ENCODE measurements around the gene TRIM58. TPM values are rescaled to one million over a fixed set of nuclear protein-coding genes. Genes with fewer than 3 reads are reported as not detected.

TRIM58 gene
- polyA plus RNA-seq, 1 experiment, result not detected

DNA sequence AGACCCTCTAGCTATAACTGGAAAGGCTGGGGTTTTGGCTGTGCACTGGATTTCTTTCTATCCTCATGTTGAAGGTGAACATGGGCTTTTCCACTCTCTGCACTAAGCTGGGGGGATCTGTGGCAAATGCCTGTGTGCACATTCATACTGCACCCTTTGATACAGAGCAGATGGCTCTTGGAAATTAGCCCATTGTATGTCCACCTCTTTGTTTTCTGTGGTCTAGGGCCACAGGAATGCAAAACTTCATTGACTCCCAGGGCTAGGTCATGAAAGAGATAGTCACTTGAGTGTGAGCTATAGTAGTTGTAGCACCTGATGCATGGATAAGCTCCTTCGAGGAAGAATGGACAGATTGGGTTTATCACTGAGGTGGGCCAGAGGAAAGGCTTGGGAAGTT is 27.3 kb upstream of the TRIM58 start:
- CTCF ChIA-PET, result no interaction called here
- TF ChIP-seq, protein P1, sequence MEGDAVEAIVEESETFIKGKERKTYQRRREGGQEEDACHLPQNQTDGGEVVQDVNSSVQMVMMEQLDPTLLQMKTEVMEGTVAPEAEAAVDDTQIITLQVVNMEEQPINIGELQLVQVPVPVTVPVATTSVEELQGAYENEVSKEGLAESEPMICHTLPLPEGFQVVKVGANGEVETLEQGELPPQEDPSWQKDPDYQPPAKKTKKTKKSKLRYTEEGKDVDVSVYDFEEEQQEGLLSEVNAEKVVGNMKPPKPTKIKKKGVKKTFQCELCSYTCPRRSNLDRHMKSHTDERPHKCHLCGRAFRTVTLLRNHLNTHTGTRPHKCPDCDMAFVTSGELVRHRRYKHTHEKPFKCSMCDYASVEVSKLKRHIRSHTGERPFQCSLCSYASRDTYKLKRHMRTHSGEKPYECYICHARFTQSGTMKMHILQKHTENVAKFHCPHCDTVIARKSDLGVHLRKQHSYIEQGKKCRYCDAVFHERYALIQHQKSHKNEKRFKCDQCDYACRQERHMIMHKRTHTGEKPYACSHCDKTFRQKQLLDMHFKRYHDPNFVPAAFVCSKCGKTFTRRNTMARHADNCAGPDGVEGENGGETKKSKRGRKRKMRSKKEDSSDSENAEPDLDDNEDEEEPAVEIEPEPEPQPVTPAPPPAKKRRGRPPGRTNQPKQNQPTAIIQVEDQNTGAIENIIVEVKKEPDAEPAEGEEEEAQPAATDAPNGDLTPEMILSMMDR (IDR thresholded peaks at IDR 0.05; ENCODE audit: insufficient read depth, low read depth, low read length), result no peak
- Histone ChIP-seq H3K36me3 (ENCODE audit: control insufficient read depth, insufficient read depth, low read length) (no peaks in the 10 kb centered on the region), H3K4me3 (ENCODE audit: low read depth, low read length) (no peak overlapping the region), H3K27me3 (ENCODE audit: control insufficient read depth, insufficient read depth, low read length) (no peaks in the 10 kb centered on the region)
- POLR2A ChIA-PET, result no interaction called here
- DNase-seq (ENCODE audit: low read depth), result no peak

DNA sequence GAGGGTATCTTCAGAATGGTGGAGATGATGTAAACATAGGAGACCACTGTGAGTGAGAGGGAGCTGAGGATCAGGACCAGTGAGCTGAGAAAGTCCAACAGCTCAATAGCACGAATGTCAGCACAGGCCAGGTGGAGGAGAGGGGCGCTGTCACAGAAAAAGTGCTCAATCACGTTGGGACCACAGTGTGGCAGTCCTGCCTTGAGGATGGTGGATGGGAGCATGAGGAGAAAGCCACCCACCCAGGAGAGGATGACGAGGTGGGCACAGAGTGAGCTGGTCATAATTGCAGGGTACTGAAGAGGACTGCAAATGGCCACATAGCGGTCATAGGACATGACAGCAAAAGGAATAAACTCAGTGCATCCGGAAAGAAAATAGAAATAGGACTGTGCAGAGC is 23.4 kb upstream of the TRIM58 start:
- ChIA-PET CTCF (no interaction called here), POLR2A (no interaction called here)
- H3K27me3 ChIP-seq (ENCODE audit: control insufficient read depth, insufficient read depth, low read length), result no peaks in the 10 kb centered on the region
- DNase-seq (ENCODE audit: low read depth), result no peak
- no peak overlapping the region for H3K4me3 ChIP-seq (ENCODE audit: low read depth, low read length)
- TF ChIP-seq, protein P1 (IDR thresholded peaks at IDR 0.05; ENCODE audit: insufficient read depth, low read depth, low read length), result no peak
- H3K36me3 ChIP-seq (ENCODE audit: control insufficient read depth, insufficient read depth, low read length), result no peaks in the 10 kb centered on the region

DNA sequence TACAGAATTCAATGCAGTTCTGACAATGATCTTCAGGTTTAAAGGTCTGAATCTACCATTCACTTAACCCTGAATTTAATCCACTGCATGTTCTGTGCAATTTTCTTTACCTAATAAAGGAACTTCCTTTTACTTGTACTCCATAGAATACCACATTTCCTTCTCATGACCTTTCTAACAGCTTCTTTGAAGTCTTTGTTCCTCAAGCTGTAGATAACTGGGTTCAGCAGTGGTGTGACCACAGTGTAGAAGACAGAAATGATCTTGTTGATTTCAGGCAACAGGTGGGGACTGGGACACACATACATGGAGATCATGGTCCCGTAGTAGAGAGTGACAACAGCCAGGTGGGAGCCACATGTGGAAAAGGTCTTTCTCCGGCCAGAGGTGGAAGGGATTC is 16.2 kb upstream of the TRIM58 start:
- TF ChIP-seq, protein P1 (IDR thresholded peaks at IDR 0.05; ENCODE audit: insufficient read depth, low read depth, low read length), result no peak
- POLR2A ChIA-PET, result no interaction called here
- Histone ChIP-seq H3K36me3 (ENCODE audit: control insufficient read depth, insufficient read depth, low read length) (no peaks in the 10 kb centered on the region), H3K27me3 (ENCODE audit: control insufficient read depth, insufficient read depth, low read length) (no peaks in the 10 kb centered on the region), H3K4me3 (ENCODE audit: low read depth, low read length) (no peak overlapping the region)
- no peak for DNase-seq (ENCODE audit: low read depth)
- CTCF ChIA-PET, result no interaction called here

DNA sequence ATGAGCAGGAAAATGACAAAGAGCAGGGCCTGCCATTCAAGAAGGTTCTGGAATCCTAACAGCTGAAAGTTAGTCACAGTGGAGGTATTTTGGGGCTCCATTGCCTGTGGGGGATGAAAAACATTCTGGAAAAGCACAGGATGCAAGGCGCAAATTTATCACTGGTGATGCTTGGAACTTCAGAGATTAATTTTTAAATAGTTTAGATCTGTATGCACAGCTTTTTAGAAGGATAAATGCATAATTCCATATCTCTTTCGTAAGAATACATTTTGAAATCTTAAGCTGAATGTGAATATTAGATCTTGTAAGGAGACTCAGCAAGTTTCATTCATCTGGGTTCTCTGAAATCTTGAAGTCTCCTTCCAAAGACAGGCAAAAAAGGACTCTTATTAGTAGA is 15.2 kb upstream of the TRIM58 start, which contains the start of gene OR11L1:
Gene OR11L1, minus strand, starts transcription at position 101 of the 400 bp plus-strand sequence. Its CDS starts 0 bp downstream, at position 101.
- CTCF ChIA-PET, result no interaction called here
- TF ChIP-seq, protein P1 (IDR thresholded peaks at IDR 0.05; ENCODE audit: insufficient read depth, low read depth, low read length), result no peak
- H3K4me3 ChIP-seq (ENCODE audit: low read depth, low read length), result no peak within 1 kb of the TSS
- DNase-seq (ENCODE audit: low read depth), result no peak
- H3K36me3 ChIP-seq (ENCODE audit: control insufficient read depth, insufficient read depth, low read length), result no peaks in the 10 kb centered on the region
- POLR2A ChIA-PET, result no interaction called here
- no peaks in the 10 kb centered on the region for H3K27me3 ChIP-seq (ENCODE audit: control insufficient read depth, insufficient read depth, low read length)

DNA sequence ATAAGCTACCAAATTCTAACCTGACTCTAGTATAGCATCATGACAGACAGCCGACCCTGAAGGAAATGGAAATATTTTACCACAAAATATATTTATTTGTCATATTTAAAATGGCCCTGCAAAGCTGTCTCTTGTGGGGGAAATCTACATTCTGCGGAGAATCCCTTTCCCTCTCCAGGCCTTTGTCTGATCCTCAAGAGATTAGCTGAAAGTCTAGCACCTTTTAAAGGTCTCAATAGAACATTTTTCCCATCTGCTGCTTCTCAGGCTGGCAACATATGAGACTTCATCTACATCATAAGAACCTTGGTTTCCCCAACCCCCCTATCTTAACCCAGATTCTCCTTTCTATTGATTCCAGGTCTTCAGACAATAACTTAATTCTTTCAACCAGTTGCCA is 13.6 kb upstream of the TRIM58 start:
- Histone ChIP-seq H3K36me3 (ENCODE audit: control insufficient read depth, insufficient read depth, low read length) (no peaks in the 10 kb centered on the region), H3K4me3 (ENCODE audit: low read depth, low read length) (no peak overlapping the region), H3K27me3 (ENCODE audit: control insufficient read depth, insufficient read depth, low read length) (no peaks in the 10 kb centered on the region)
- ChIA-PET CTCF (no interaction called here), POLR2A (no interaction called here)
- no peak for DNase-seq (ENCODE audit: low read depth)
- TF ChIP-seq, protein P1 (IDR thresholded peaks at IDR 0.05; ENCODE audit: insufficient read depth, low read depth, low read length), result no peak

All from BJ (cell line).